ENCODE measurements around the gene NNMT. TPM values are rescaled to one million over a fixed set of nuclear protein-coding genes. Genes with fewer than 3 reads are reported as not detected.

Gene NNMT
- total RNA-seq, 4 donors from 2014 or later: 157 to 968 (median 541) TPM

- Histone ChIP-seq H3K27ac (peak overlapping the region; percentile 87 to 98 (median 95)), H3K4me1 (peaks cover 51 to 63% of the 10 kb centered on the region in 2 donors), H3K36me3 (no peaks in the 10 kb centered on the region), H3K27me3 (no peaks in the 10 kb centered on the region), H3K4me3 (peak overlapping the region in 1 of 4 donors; percentile 13), H3K9me3 (no peaks in the 10 kb centered on the region)
- DNase-seq (no peak), ATAC-seq (peak in 1 of 2 donors; percentile 2)
- intact Hi-C loops (cut with DNase I; ENCODE audit: low total_unique reads) (loop anchor here (5.0 kb wide), 2 partner anchors 263 to 363 kb away; no protein-coding TSS in a partner anchor), in situ Hi-C loops (cut with MboI; ENCODE audit: low sequenced_read_pairs in 4 of 4) (loop anchor here (5.0 to 25.0 kb wide), 4 partner anchors 223 to 373 kb away; partner anchors contain the start of gene USP28 (in 1 of the 4))
- no peak for TF ChIP-seq POLR2A (IDR thresholded peaks at IDR 0.05)
- no peak for TF ChIP-seq CTCF (IDR thresholded peaks at IDR 0.05 in 4 of 5, conservative IDR thresholded peaks at IDR 0.05 in 1 of 5)
Observed at GRCh38 chr11:114260483-114260882, 35.7 kb upstream of the NNMT start.

- H3K4me3 ChIP-seq: no peak overlapping the region
- intact Hi-C loops (cut with DNase I; ENCODE audit: low total_unique reads) (loop anchor here (1.0 to 5.0 kb wide), 3 partner anchors 225 to 364 kb away; no protein-coding TSS in a partner anchor), in situ Hi-C loops (cut with MboI; ENCODE audit: low sequenced_read_pairs in 4 of 4) (loop anchor here (5.0 to 25.0 kb wide), 4 partner anchors 224 to 374 kb away; partner anchors contain the start of gene USP28 (in 1 of the 4))
- DNase-seq (no peak), ATAC-seq (no peak)
- H3K27me3 ChIP-seq: no peaks in the 10 kb centered on the region
- peaks cover 38 to 50% of the 10 kb centered on the region in 2 donors for H3K4me1 ChIP-seq
- no peak for TF ChIP-seq CTCF (IDR thresholded peaks at IDR 0.05 in 4 of 5, conservative IDR thresholded peaks at IDR 0.05 in 1 of 5)
- peak overlapping the region; percentile 87 to 98 (median 95) for H3K27ac ChIP-seq
- H3K36me3 ChIP-seq: no peaks in the 10 kb centered on the region
- no peaks in the 10 kb centered on the region for H3K9me3 ChIP-seq
Observed at GRCh38 chr11:114261791-114262190, 34.4 kb upstream of the NNMT start.

GRCh38 chr11:114262681-114263512 lies 33.3 kb upstream of the NNMT start:
- peak in 1 of 2 donors; percentile 44 for DNase-seq
- in situ Hi-C loops (cut with MboI; ENCODE audit: low sequenced_read_pairs in 4 of 4) (loop anchor here (5.0 to 25.0 kb wide), 4 partner anchors 226 to 376 kb away; partner anchors contain the start of gene USP28 (in 1 of the 4)), intact Hi-C loops (cut with DNase I; ENCODE audit: low total_unique reads) (loop anchor here (1.0 to 5.0 kb wide), 3 partner anchors 227 to 366 kb away; no protein-coding TSS in a partner anchor)
- no peaks in the 10 kb centered on the region for H3K36me3 ChIP-seq
- H3K4me1 ChIP-seq: peaks cover 27 to 38% of the 10 kb centered on the region in 2 donors
- H3K27ac ChIP-seq: peak overlapping the region in 3 of 4 donors; percentile 44 to 98 (median 93)
- TF ChIP-seq POLR2A (IDR thresholded peaks at IDR 0.05) (peak in 1 of 2 donors; percentile 8), CTCF (IDR thresholded peaks at IDR 0.05 in 4 of 5, conservative IDR thresholded peaks at IDR 0.05 in 1 of 5) (peak; percentile 31 to 66 (median 41))
- no peak for ATAC-seq
- no peaks in the 10 kb centered on the region for H3K9me3 ChIP-seq
- no peak overlapping the region for H3K4me3 ChIP-seq
- no peaks in the 10 kb centered on the region for H3K27me3 ChIP-seq

- H3K4me3 ChIP-seq: no peak overlapping the region
- intact Hi-C loops (cut with DNase I; ENCODE audit: low total_unique reads) (loop anchor here (5.0 kb wide), 2 partner anchors 266 to 366 kb away; no protein-coding TSS in a partner anchor), in situ Hi-C loops (cut with MboI; ENCODE audit: low sequenced_read_pairs in 4 of 4) (loop anchor here (5.0 to 25.0 kb wide), 4 partner anchors 226 to 376 kb away; partner anchors contain the start of gene USP28 (in 1 of the 4))
- H3K4me1 ChIP-seq: peaks cover 19 to 31% of the 10 kb centered on the region in 2 donors
- no peak overlapping the region for H3K27ac ChIP-seq
- DNase-seq (no peak), ATAC-seq (no peak)
- H3K9me3 ChIP-seq: no peaks in the 10 kb centered on the region
- TF ChIP-seq CTCF (IDR thresholded peaks at IDR 0.05 in 4 of 5, conservative IDR thresholded peaks at IDR 0.05 in 1 of 5) (no peak), POLR2A (IDR thresholded peaks at IDR 0.05) (no peak)
- H3K27me3 ChIP-seq: no peaks in the 10 kb centered on the region
- H3K36me3 ChIP-seq: no peaks in the 10 kb centered on the region
Observed at GRCh38 chr11:114263513-114264170, 32.6 kb upstream of the NNMT start.

All from gastrocnemius medialis (tissue), 4 donors.